Aorta (tissue), 5 donors: ENCODE measurements around the gene STN1. TPM values are rescaled to one million over a fixed set of nuclear protein-coding genes. Genes with fewer than 3 reads are reported as not detected.

Experiments used
- ATAC-seq: fragments of 200-7000 bp; cut with Tn5 transposase; one replicate; pipeline ENCODE4 v1.9.1; 2022; ENCODE audit warnings: moderate library complexity; ENCODE audit not compliant: low FRiP score
- DNase-seq, 2 donors: peaks; one replicate each; pipeline ENCODE4 v3.0.0-alpha.2; 2020
- H3K27ac ChIP-seq, 2 donors: one replicate each; pipeline ENCODE4 v1.5.1; 2013; ENCODE audit warnings: low read length in 2 of 2, mild to moderate bottlenecking in 2 of 2, moderate library complexity in 2 of 2, control low read depth in 1 of 2, inconsistent platforms in 1 of 2, low read depth in 1 of 2
- H3K27me3 ChIP-seq, 2 donors: one replicate each; pipeline ENCODE4 v1.6.1; 2013; ENCODE audit warnings: control low read depth in 1 of 2, low read length in 1 of 2, mild to moderate bottlenecking in 1 of 2, moderate library complexity in 1 of 2; ENCODE audit not compliant: insufficient read depth in 2 of 2, control insufficient read depth in 1 of 2
- H3K36me3 ChIP-seq, 2 donors: one replicate each; pipeline ENCODE4 v1.6.1; 2013; ENCODE audit warnings: control low read depth in 1 of 2, low read length in 1 of 2, mild to moderate bottlenecking in 1 of 2; ENCODE audit not compliant: insufficient read depth in 2 of 2, control insufficient read depth in 1 of 2
- H3K4me1 ChIP-seq, 2 donors: one replicate each; pipeline ENCODE4 v1.6.1; 2013; ENCODE audit warnings: low read length in 2 of 2, control low read depth in 1 of 2, mild to moderate bottlenecking in 1 of 2, moderate library complexity in 1 of 2; ENCODE audit not compliant: insufficient read depth in 2 of 2, control insufficient read depth in 1 of 2
- H3K4me3 ChIP-seq, 2 donors: one replicate each; pipeline ENCODE4 v1.5.1; 2013; ENCODE audit warnings: low read length in 2 of 2, control low read depth in 1 of 2, mild to moderate bottlenecking in 1 of 2
- H3K9me3 ChIP-seq: one replicate; pipeline ENCODE4 v1.6.1; 2013; ENCODE audit warnings: mild to moderate bottlenecking, low read length; ENCODE audit not compliant: control insufficient read depth
- WGBS, 2 donors: extraction: QIAGEN DNeasy Blood & Tissue Kit; methylation state at CpG; one replicate each; pipeline ENCODE4 v1.1.7; 2013; 5-methylcytosine and 5-hydroxymethylcytosine counted together
- intact Hi-C, 2 donors: fragments of 100-400 bp; cut with DNase I; formaldehyde crosslinking; loops; one replicate each; pipeline versions ENCODE4 v1.14.2 to v1.15.0; 2022
- polyA plus RNA-seq, 2 donors: library from polyadenylated mRNA; stranded (reverse); fragments of 200-250 nt; gene quantifications; one replicate each; pipeline ENCODE4 v1.2.3, GENCODE V29; 2013
- total RNA-seq, 2 donors: library from RNA; stranded (reverse); fragmentation: NEBNext Ultra II Directional; extraction: Animal tissue kit (Norgen Biotek cat#: 25700); gene quantifications; one replicate each; pipeline ENCODE4 v1.2.1, GENCODE V29; 2021
- donor health status: healthy with polysubstance abuse.
- donor health status: Bipolar disorder and iron deficiency.
- donor health status: DM: no; HTN: no; CAD: no.
- donor health status: DM: no; HTN: no; CAD: no.
- donor health status: DM: yes; HTN: yes; CAD: no.

Gene STN1
- total and polyA plus RNA-seq, 4 donors = 16.9 to 24.2 (median 20.5) TPM

GRCh38 chr10:103858360-103858759 lies 59.6 kb downstream of the STN1 start:
- Histone ChIP-seq H3K36me3 (no peaks in the 10 kb centered on the region), H3K27me3 (no peaks in the 10 kb centered on the region), H3K4me1 (no peaks in the 10 kb centered on the region), H3K4me3 (no peak overlapping the region), H3K9me3 (no peaks in the 10 kb centered on the region), H3K27ac (no peak overlapping the region)
- intact Hi-C loops = loop anchor here (1.0 to 10.0 kb wide), 3 partner anchors 145 to 264 kb away; no protein-coding TSS in a partner anchor
- DNase-seq = no peak
- 61 to 67% methylated on average over 5 of the region's 5 CpGs for WGBS, 2 donors
- ATAC-seq = no peak

GRCh38 chr10:103856797-103857170 lies 61.2 kb downstream of the STN1 start:
- intact Hi-C loops = loop anchor here (10.0 kb wide), 2 partner anchors 252 to 262 kb away; no protein-coding TSS in a partner anchor
- Histone ChIP-seq H3K4me3 (no peak overlapping the region), H3K27ac (no peak overlapping the region), H3K9me3 (no peaks in the 10 kb centered on the region), H3K4me1 (no peaks in the 10 kb centered on the region), H3K27me3 (no peaks in the 10 kb centered on the region), H3K36me3 (no peaks in the 10 kb centered on the region)
- no peak for ATAC-seq
- DNase-seq = no peak
- 92 to 94% methylated on average over 5 of the region's 5 CpGs for WGBS, 2 donors

GRCh38 chr10:103855852-103856796 lies 61.9 kb downstream of the STN1 start:
- Histone ChIP-seq H3K36me3 (no peaks in the 10 kb centered on the region), H3K27me3 (no peaks in the 10 kb centered on the region), H3K27ac (no peak overlapping the region), H3K4me3 (peak overlapping the region; percentile 64 to 90), H3K9me3 (no peaks in the 10 kb centered on the region), H3K4me1 (no peaks in the 10 kb centered on the region)
- 19 to 29% methylated on average over 22 to 34 of the region's 34 CpGs for WGBS, 2 donors
- ATAC-seq (no peak), DNase-seq (no peak)
- intact Hi-C loops = loop anchor here (2.0 to 10.0 kb wide), 3 partner anchors 143 to 261 kb away; no protein-coding TSS in a partner anchor

- intact Hi-C loops = loop anchor here (2.0 to 10.0 kb wide), 3 partner anchors 143 to 261 kb away; no protein-coding TSS in a partner anchor
- no peak within 1 kb of the TSS for H3K27ac ChIP-seq
- DNase-seq = peak; percentile 64 to 82
- peak; percentile 47 for ATAC-seq
- peak within 1 kb of the TSS; percentile 64 to 90 for H3K4me3 ChIP-seq
- H3K27me3 ChIP-seq = no peaks in the 10 kb centered on the region
- WGBS, 2 donors = 1% methylated on average over 10 to 54 of the region's 54 CpGs
- H3K4me1 ChIP-seq = no peaks in the 10 kb centered on the region
- H3K9me3 ChIP-seq = no peaks in the 10 kb centered on the region
- H3K36me3 ChIP-seq = no peaks in the 10 kb centered on the region
Observed at GRCh38 chr10:103855424-103855823, 62.6 kb downstream of the STN1 start, which contains the start of gene SH3PXD2A. Gene SH3PXD2A, minus strand, starts transcription at chr10:103855576. Its CDS starts 310 bp downstream, at chr10:103855266.

GRCh38 chr10:103854686-103855391 lies 63.1 kb downstream of the STN1 start:
- H3K9me3 ChIP-seq = no peaks in the 10 kb centered on the region
- ATAC-seq = peak; percentile 55
- peaks cover 0 to 2% of the 10 kb centered on the region in 2 donors for H3K4me1 ChIP-seq
- no peaks in the 10 kb centered on the region for H3K27me3 ChIP-seq
- no peak overlapping the region for H3K27ac ChIP-seq
- DNase-seq = peak; percentile 61 to 85
- intact Hi-C loops = loop anchor here (2.0 to 10.0 kb wide), 3 partner anchors 142 to 260 kb away; no protein-coding TSS in a partner anchor
- no peaks in the 10 kb centered on the region for H3K36me3 ChIP-seq
- H3K4me3 ChIP-seq = peak overlapping the region; percentile 64 to 90
- 0 to 1% methylated on average over 40 to 53 of the region's 53 CpGs for WGBS, 2 donors

- Histone ChIP-seq H3K36me3 (no peaks in the 10 kb centered on the region), H3K27me3 (no peaks in the 10 kb centered on the region), H3K9me3 (no peaks in the 10 kb centered on the region), H3K4me3 (peak overlapping the region in 1 of 2 donors; percentile 64), H3K4me1 (peaks cover 0 to 2% of the 10 kb centered on the region in 2 donors), H3K27ac (no peak overlapping the region)
- 12 to 15% methylated on average over 13 of the region's 13 CpGs for WGBS, 2 donors
- ATAC-seq = no peak
- DNase-seq = no peak
- intact Hi-C loops = loop anchor here (2.0 to 10.0 kb wide), 3 partner anchors 141 to 259 kb away; no protein-coding TSS in a partner anchor
Observed at GRCh38 chr10:103854265-103854685, 63.7 kb downstream of the STN1 start.

GRCh38 chr10:103853428-103854264 lies 64.3 kb downstream of the STN1 start:
- peaks cover 0 to 2% of the 10 kb centered on the region in 2 donors for H3K4me1 ChIP-seq
- 55 to 62% methylated on average over 9 of the region's 9 CpGs for WGBS, 2 donors
- no peaks in the 10 kb centered on the region for H3K9me3 ChIP-seq
- no peaks in the 10 kb centered on the region for H3K27me3 ChIP-seq
- ATAC-seq = no peak
- no peaks in the 10 kb centered on the region for H3K36me3 ChIP-seq
- intact Hi-C loops = loop anchor here (2.0 to 10.0 kb wide), 3 partner anchors 141 to 259 kb away; no protein-coding TSS in a partner anchor
- H3K4me3 ChIP-seq = no peak overlapping the region
- no peak for DNase-seq
- H3K27ac ChIP-seq = no peak overlapping the region

GRCh38 chr10:103852856-103853255 lies 65.1 kb downstream of the STN1 start:
- Histone ChIP-seq H3K27me3 (no peaks in the 10 kb centered on the region), H3K9me3 (no peaks in the 10 kb centered on the region), H3K27ac (no peak overlapping the region), H3K36me3 (no peaks in the 10 kb centered on the region), H3K4me1 (peaks cover 0 to 2% of the 10 kb centered on the region in 2 donors), H3K4me3 (no peak overlapping the region)
- ATAC-seq = no peak
- intact Hi-C loops = loop anchor here (10.0 kb wide), 2 partner anchors 248 to 258 kb away; no protein-coding TSS in a partner anchor
- DNase-seq = no peak
- 60 to 75% methylated on average over 7 of the region's 7 CpGs for WGBS, 2 donors
